Left ventricle myocardium inferior (tissue), 1 donor: ENCODE results near the gene PARL. TPM values are rescaled to one million over a fixed set of nuclear protein-coding genes. Genes with fewer than 3 reads are reported as not detected.

Experiments
- DNase-seq: peaks from one replicate; pipeline ENCODE4 v3.0.0-alpha.2; 2020
- H3K27ac ChIP-seq: fragments of 200-600 bp; replicated peaks from 2 replicates; pipeline ENCODE4 v1.8.0; 2021
- H3K27me3 ChIP-seq: fragments of 200-600 bp; 2 replicates; pipeline ENCODE4 v1.8.0; 2021; ENCODE audit warnings: low read depth
- H3K36me3 ChIP-seq: fragments of 200-600 bp; 2 replicates; pipeline ENCODE4 v1.8.0; 2021
- H3K4me1 ChIP-seq: fragments of 200-600 bp; 2 replicates; pipeline ENCODE4 v1.8.0; 2021
- H3K4me3 ChIP-seq: fragments of 200-600 bp; 2 replicates; pipeline ENCODE4 v1.8.0; 2021; ENCODE audit warnings: mild to moderate bottlenecking, moderate library complexity
- H3K9me3 ChIP-seq: fragments of 200-600 bp; replicated peaks from 2 replicates; pipeline ENCODE4 v1.8.0; 2021
- CTCF ChIP-seq: fragments of 200-600 bp; IDR thresholded peaks from 2 replicates; pipeline ENCODE4 v1.8.0; 2021; ENCODE audit warnings: antibody characterized with exemption, mild to moderate bottlenecking, borderline replicate concordance
- intact Hi-C: fragments of 100-400 bp; cut with micrococcal nuclease; formaldehyde crosslinking; loops from one replicate; pipeline ENCODE4 v1.11.0; 2022
- total RNA-seq: library from RNA; stranded (reverse); fragmentation: NEBNext Ultra II Directional; extraction: Animal tissue kit (Norgen Biotek cat#: 25700); gene quantifications from one replicate; pipeline ENCODE4 v1.2.1, GENCODE V29; 2021
- donor health status: DM: no; HTN: yes; CAD: no; lungs with severe emphysema.

The PARL gene
- total RNA-seq, 1 donor from 2014 or later: 52.8 TPM

- H3K9me3 ChIP-seq: no peaks in the 10 kb centered on the region
- no peak for DNase-seq
- H3K27me3 ChIP-seq: no peaks in the 10 kb centered on the region
- H3K36me3 ChIP-seq: peaks cover 35% of the 10 kb centered on the region
- intact Hi-C loops: no loop called here
- H3K4me3 ChIP-seq: no peak overlapping the region
- TF ChIP-seq CTCF: no peak
- H3K27ac ChIP-seq: no peak overlapping the region
- no peaks in the 10 kb centered on the region for H3K4me1 ChIP-seq
Measured at GRCh38 chr3:183917776-183918175, 33.1 kb upstream of the PARL start.

- H3K27me3 ChIP-seq: no peaks in the 10 kb centered on the region
- H3K4me3 ChIP-seq: no peak overlapping the region
- peaks cover 6% of the 10 kb centered on the region for H3K36me3 ChIP-seq
- TF ChIP-seq CTCF: no peak
- no peaks in the 10 kb centered on the region for H3K4me1 ChIP-seq
- H3K27ac ChIP-seq: no peak overlapping the region
- no peaks in the 10 kb centered on the region for H3K9me3 ChIP-seq
- intact Hi-C loops: no loop called here
- DNase-seq: no peak
Measured at GRCh38 chr3:183914856-183915255, 30.2 kb upstream of the PARL start.

- no peak for TF ChIP-seq CTCF
- Histone ChIP-seq H3K4me3 (no peak overlapping the region), H3K36me3 (no peaks in the 10 kb centered on the region), H3K27me3 (no peaks in the 10 kb centered on the region), H3K9me3 (no peaks in the 10 kb centered on the region), H3K27ac (no peak overlapping the region), H3K4me1 (no peaks in the 10 kb centered on the region)
- no peak for DNase-seq
- intact Hi-C loops: no loop called here
Measured at GRCh38 chr3:183913580-183913920, 28.9 kb upstream of the PARL start.

- H3K27ac ChIP-seq: no peak overlapping the region
- no peaks in the 10 kb centered on the region for H3K27me3 ChIP-seq
- intact Hi-C loops: no loop called here
- TF ChIP-seq CTCF: no peak
- no peaks in the 10 kb centered on the region for H3K4me1 ChIP-seq
- H3K4me3 ChIP-seq: no peak overlapping the region
- no peak for DNase-seq
- H3K36me3 ChIP-seq: no peaks in the 10 kb centered on the region
- H3K9me3 ChIP-seq: no peaks in the 10 kb centered on the region
Measured at GRCh38 chr3:183912895-183913579, 28.4 kb upstream of the PARL start.

GRCh38 chr3:183911763-183912506 is 27.3 kb upstream of the PARL start:
- H3K9me3 ChIP-seq: no peaks in the 10 kb centered on the region
- no peak overlapping the region for H3K4me3 ChIP-seq
- no peaks in the 10 kb centered on the region for H3K27me3 ChIP-seq
- TF ChIP-seq CTCF: no peak
- no peak overlapping the region for H3K27ac ChIP-seq
- DNase-seq: no peak
- no peaks in the 10 kb centered on the region for H3K4me1 ChIP-seq
- H3K36me3 ChIP-seq: no peaks in the 10 kb centered on the region
- intact Hi-C loops: no loop called here
